HL-60 (cell line): ENCODE measurements around the gene ANO1.

ENCODE experiments used
- DNase-seq, 2 experiments: peaks; one replicate each; pipeline ENCODE4 v3.0.0-alpha.2; 2010 to 2020; ENCODE audit warnings: low read depth in 1 of 2, low spot score in 1 of 2
- H3K27ac ChIP-seq: fragments of 250-450 bp; sonication (Bioruptor Pico); replicated peaks from 2 replicates; pipeline ENCODE4 v1.5.1; 2020; ENCODE audit warnings: mild to moderate bottlenecking, moderate library complexity
- H3K27me3 ChIP-seq: fragments of 250-450 bp; sonication (Bioruptor Pico); 2 replicates; pipeline ENCODE4 v1.5.1; 2021; ENCODE audit warnings: mild to moderate bottlenecking, moderate library complexity; ENCODE audit not compliant: insufficient read depth, poor library complexity, severe bottlenecking
- H3K4me3 ChIP-seq: replicated peaks from 2 replicates; pipeline ENCODE4 v1.5.1; 2011; ENCODE audit warnings: mild to moderate bottlenecking, control low read depth, low read length; ENCODE audit not compliant: insufficient read depth
- CTCF ChIP-seq: IDR thresholded peaks from one replicate; pipeline ENCODE4 v1.5.1; 2011; ENCODE audit warnings: low read length, control low read depth, inconsistent platforms; ENCODE audit not compliant: insufficient read depth
- GABPA ChIP-seq: IDR thresholded peaks from 2 replicates; pipeline ENCODE4 v1.6.1; 2012; ENCODE audit warnings: low read depth
- POLR2AphosphoS5 ChIP-seq: IDR thresholded peaks from 2 replicates; pipeline ENCODE4 v1.6.1; 2012; ENCODE audit warnings: low read depth
- REST ChIP-seq: IDR thresholded peaks from 2 replicates; pipeline ENCODE4 v1.6.1; 2012; ENCODE audit warnings: low read depth; ENCODE audit not compliant: insufficient replicate concordance
- SPI1 ChIP-seq: IDR thresholded peaks from 2 replicates; pipeline ENCODE4 v1.6.1; 2012; ENCODE audit warnings: low read depth, mild to moderate bottlenecking, borderline replicate concordance

ANO1 gene

GRCh38 chr11:70109006-70109405 lies 30.9 kb downstream of the ANO1 start:
- no peak for DNase-seq
- TF ChIP-seq POLR2AphosphoS5 (no peak), CTCF (no peak), SPI1 (no peak), GABPA (no peak), REST (no peak)
- Histone ChIP-seq H3K4me3 (no peak overlapping the region), H3K27me3 (peaks cover 4% of the 10 kb centered on the region), H3K27ac (no peak overlapping the region)

- no peak overlapping the region for H3K4me3 ChIP-seq
- TF ChIP-seq REST = no peak
- no peak for TF ChIP-seq CTCF
- no peak for TF ChIP-seq POLR2AphosphoS5
- no peak for TF ChIP-seq SPI1
- TF ChIP-seq GABPA = no peak
- H3K27me3 ChIP-seq = peaks cover 4% of the 10 kb centered on the region
- no peak for DNase-seq
- no peak overlapping the region for H3K27ac ChIP-seq
These were observed 31.8 kb downstream of the ANO1 start for GRCh38 chr11:70109903-70110302.

- TF ChIP-seq GABPA = no peak
- TF ChIP-seq POLR2AphosphoS5 = no peak
- no peak for TF ChIP-seq REST
- TF ChIP-seq SPI1 = no peak
- no peak for TF ChIP-seq CTCF
- Histone ChIP-seq H3K4me3 (no peak overlapping the region), H3K27me3 (peaks cover 4% of the 10 kb centered on the region), H3K27ac (no peak overlapping the region)
- no peak for DNase-seq
These were observed 32.5 kb downstream of the ANO1 start for GRCh38 chr11:70110538-70111055.
